HG03342 (cell line): ENCODE measurements around the gene NCAM1.

Experiments
- ATAC-seq: cut with Tn5 transposase; IDR thresholded peaks from one replicate; pipeline ENCODE4 v1.9.1; 2021; ENCODE audit warnings: mild to moderate bottlenecking, moderate library complexity; ENCODE audit not compliant: unreplicated experiment

The NCAM1 gene

DNA sequence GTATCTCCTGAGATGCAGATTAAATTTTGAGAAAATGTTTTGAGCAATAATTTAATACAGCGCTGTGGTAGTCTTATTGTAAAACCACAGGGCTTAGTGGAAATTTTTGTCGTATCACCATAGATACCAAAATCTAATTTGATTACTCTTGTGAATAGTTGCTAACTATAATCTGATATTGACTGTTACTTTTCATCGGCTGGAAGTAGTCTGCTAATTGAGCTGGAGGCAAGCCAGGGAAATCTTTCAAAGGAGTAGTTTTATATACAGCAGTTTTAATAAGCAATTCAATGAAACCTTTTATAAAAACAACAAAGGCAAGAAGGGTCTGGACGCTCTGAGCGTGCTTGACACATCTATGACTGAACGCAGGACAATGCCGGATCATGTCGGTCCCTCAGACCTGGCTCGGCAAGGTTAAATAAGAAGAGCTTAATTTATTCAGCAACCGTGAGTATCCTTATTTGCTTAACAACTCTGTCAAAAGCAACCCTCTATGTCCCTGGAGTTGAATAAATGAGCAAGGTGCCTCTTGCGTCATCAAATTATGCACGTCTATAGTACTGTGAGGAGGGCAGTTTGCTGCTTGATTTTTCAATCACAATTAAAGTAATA is 121.2 kb downstream of the NCAM1 start:
- no peak for ATAC-seq

GRCh38 chr11:113083571-113083970 is 122.4 kb downstream of the NCAM1 start:
- no peak for ATAC-seq

DNA sequence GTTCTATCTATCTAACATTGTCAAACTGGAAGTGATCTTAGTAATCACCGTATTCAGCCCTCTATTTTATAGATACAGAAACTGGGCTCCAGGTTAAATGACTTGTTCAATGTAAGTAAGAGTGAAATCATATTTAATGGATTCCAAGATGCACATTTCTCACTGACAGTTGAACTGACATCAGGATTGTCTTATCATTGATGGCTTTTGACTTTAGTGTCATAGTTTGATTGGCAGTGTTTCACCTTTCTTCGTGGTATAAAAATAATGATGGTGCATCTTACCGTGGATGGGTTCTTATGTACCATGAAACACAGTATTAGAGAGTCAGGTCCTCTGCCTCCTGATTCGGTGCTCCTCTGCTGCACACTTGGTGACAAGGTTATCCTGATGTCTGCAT is 123.1 kb downstream of the NCAM1 start:
- no peak for ATAC-seq

- no peak for ATAC-seq
Measured at GRCh38 chr11:113085446-113085845, 124.2 kb downstream of the NCAM1 start.

DNA sequence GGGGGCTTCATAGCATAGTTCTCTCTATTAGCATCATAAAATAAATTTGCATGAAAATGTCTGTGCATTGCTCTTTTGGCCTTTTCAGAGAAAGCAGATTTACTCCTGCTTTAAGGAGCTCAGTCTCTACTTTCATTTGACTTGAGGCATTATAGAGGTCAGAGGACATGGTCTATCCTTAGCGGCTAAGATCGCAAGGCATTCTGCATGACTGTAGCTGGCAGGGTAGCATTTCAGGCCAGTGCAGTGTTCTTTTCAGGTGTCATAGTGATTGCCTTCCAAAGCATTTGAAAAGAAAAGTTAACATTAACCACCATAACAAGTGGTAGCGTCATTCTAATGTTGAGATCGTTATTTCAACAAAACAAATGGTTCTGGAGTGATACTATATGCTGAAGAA is 126.5 kb downstream of the NCAM1 start:
- no peak for ATAC-seq

- no peak for ATAC-seq
Measured at GRCh38 chr11:113090716-113091480, 129.7 kb downstream of the NCAM1 start.

- ATAC-seq = no peak
Measured at GRCh38 chr11:113091481-113091780, 130.2 kb downstream of the NCAM1 start.

DNA sequence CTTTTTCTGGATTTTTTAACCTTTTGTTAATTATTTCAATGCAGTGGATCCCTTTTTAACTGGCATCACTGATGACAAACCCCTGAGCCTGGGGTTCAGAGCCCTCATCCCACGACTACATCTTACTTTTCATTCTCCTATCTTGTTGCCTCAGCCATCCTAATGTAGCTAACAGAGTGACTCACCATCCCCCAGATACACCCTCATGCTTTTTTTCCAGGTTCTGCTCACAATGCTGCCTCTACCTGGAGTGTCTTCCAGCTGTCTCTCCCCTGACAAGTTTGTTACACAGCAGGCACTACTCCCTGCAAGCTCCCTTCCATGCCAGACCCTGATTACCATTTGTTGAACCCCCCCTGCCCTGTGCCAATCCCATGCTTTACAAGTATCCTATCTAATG is 135.4 kb downstream of the NCAM1 start:
- ATAC-seq = no peak

DNA sequence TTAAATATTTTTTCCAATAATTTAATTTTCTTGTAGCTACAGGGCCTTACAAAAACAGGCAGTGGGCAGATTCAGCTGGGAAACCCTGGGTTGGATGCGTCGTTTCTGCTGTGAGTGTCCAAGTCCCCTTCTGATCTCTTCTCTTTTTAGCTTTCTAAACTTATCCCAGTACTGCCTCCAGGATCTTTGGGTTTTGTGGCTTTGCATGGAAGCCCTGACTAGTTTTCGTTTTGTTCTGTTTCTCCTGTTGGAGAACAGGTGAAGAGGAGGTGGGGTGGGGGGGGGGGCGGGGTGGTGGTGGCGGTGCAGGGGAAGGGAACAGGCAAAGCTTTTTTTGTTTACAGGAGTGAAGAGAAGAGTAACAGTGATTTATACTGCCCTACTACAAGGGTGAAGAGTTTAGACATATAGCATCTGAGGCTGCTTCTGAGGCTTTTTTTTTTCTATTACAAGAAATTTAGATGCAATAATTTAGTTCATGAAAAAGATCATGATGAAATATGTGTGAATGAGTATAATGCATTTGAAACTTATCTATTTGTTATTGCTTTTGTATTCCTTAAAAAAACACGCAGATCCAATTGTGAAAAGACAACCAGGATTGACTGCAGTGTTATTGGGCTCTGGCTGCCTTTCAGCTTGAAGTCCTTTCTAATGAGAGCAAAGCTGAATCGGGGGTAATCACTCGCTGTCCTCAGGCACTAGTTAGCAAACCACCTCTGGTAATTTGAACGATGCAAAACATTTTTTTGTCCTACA is 142.9 kb downstream of the NCAM1 start:
- ATAC-seq = no peak

GRCh38 chr11:113104691-113105251 is 143.6 kb downstream of the NCAM1 start:
- ATAC-seq = no peak

DNA sequence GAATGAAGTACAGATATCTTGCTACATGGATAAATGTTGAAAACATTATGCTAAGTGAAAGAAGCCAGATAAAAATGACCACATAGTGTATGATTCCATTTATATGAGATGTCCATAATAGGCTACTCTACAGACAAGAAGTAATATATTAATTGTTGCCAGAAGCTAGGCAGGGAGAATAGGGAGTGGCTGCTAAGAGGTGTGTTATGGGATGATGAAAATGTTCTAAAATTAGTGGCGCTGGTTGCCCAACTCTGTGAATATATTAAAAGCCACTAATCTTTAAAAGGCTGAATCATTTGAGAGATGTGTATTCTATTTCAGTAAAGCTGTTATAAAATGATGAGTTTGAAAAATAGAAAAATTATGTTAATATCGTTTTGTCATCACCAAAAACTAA is 144.4 kb downstream of the NCAM1 start:
- ATAC-seq = no peak

DNA sequence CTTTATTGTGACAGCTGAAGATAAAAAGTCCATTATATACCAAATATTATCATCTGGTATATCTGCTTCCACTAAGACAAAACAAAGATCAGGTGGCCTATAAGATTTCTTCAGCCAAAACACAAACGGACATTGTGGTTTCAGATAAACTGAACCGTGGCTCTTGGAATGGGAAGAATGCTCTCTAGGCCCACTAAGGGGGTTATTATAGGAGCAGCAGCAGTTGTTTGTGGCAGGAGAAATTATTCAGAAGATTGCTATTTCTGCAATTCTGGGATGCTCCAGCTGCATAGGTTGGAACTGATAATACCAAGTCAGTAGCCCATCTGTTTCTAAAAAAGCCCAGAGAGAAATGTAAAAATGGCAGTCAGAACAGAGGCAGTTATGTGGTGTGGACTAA is 145.3 kb downstream of the NCAM1 start:
- ATAC-seq = no peak

DNA sequence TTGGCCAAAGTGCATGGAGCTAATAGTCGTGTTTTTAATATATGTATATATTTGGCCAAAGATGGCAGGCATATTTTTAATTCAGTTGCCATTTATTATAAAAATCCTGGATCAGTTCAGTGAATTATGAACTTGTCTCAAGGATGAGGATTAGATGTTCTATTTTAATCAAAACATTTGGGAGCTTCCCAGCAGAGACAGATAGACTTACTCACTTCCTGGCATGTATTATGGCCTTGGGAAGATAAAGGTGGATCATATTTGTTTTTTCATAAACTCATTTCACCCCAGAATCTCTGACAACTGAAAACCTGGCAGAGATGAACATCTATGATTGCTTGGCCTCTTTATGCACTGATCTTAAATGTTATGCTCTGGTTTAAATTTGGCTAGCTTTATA is 148.8 kb downstream of the NCAM1 start:
- no peak for ATAC-seq

GRCh38 chr11:113111156-113111555 is 149.9 kb downstream of the NCAM1 start:
- ATAC-seq = no peak

DNA sequence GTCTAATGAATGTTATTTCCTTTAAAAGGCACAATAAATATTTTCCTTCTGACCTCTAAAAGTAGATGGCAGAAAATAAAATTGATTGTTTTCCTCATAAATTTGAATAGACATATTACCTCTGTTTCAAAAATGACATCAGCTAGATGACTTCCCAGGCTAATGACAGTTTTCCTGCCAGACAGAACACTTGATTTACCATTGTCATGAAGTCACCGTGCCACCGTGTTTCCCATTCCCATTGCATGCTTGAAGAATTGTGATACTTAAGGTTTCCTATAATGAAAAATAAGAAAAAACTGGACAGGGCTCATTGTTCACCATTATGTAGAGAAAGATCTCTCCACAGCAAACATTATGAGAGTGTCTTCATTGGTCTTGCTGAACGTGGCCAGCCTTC is 151.1 kb downstream of the NCAM1 start:
- ATAC-seq = no peak

GRCh38 chr11:113113801-113114704 is 152.8 kb downstream of the NCAM1 start:
- no peak for ATAC-seq

DNA sequence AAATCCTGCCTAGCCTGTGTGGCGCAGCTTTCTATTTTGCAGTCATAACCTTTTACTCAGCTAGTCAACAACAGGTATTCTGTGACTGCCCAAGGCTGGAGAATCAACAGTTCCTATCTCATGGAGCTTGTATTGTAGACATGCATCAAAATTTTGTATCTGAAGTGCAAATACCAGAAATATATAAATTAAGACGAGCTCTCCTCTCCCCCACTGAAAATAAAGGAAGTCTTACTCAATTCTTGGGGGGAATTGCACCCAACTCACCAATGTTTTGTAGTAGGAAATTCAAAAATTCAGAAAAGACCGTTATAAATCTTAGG is 153.4 kb downstream of the NCAM1 start:
- ATAC-seq = no peak

- ATAC-seq = no peak
Measured at GRCh38 chr11:113118104-113118503, 156.9 kb downstream of the NCAM1 start.

- ATAC-seq = no peak
Measured at GRCh38 chr11:113119074-113119473, 157.9 kb downstream of the NCAM1 start.

- ATAC-seq = no peak
Measured at GRCh38 chr11:113119966-113120736, 158.9 kb downstream of the NCAM1 start.
